ENCODE results near the gene LCN10. TPM values are rescaled to one million over a fixed set of nuclear protein-coding genes. Genes with fewer than 3 reads are reported as not detected.
"Not testable (repeated sequence)": the region's sequence is repeated elsewhere in the genome, so short reads cannot be mapped to it uniquely, and the experiment has no call there.

The LCN10 gene
- total RNA-seq, 4 donors from 2014 or later = 3.5 to 10.2 (median 5.0) TPM

DNA sequence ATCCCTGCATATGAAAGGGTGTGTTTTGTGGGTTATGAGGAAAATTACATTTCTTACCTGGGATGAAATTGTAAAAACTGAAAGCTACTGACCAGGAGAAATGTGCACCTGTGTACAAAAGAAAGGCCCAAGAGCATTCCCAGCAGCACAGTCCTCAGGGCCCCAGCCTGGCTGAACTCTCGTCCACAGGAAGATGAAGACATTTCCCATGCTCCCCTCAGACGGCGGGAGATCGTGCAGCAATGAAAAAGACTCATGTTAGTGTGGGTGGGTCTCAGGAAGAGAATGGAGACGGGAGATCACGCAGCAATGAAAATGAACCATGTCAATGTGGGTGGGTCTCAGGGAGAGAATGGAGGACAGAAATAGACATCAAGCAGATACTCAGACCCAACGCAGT is 34.2 kb upstream of the LCN10 start:
- TF ChIP-seq, protein P1, sequence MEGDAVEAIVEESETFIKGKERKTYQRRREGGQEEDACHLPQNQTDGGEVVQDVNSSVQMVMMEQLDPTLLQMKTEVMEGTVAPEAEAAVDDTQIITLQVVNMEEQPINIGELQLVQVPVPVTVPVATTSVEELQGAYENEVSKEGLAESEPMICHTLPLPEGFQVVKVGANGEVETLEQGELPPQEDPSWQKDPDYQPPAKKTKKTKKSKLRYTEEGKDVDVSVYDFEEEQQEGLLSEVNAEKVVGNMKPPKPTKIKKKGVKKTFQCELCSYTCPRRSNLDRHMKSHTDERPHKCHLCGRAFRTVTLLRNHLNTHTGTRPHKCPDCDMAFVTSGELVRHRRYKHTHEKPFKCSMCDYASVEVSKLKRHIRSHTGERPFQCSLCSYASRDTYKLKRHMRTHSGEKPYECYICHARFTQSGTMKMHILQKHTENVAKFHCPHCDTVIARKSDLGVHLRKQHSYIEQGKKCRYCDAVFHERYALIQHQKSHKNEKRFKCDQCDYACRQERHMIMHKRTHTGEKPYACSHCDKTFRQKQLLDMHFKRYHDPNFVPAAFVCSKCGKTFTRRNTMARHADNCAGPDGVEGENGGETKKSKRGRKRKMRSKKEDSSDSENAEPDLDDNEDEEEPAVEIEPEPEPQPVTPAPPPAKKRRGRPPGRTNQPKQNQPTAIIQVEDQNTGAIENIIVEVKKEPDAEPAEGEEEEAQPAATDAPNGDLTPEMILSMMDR (IDR thresholded peaks at IDR 0.05) = no peak
- ATAC-seq (ENCODE audit: low FRiP score) (no peak), DNase-seq (ENCODE audit: low spot score) (no peak)

DNA sequence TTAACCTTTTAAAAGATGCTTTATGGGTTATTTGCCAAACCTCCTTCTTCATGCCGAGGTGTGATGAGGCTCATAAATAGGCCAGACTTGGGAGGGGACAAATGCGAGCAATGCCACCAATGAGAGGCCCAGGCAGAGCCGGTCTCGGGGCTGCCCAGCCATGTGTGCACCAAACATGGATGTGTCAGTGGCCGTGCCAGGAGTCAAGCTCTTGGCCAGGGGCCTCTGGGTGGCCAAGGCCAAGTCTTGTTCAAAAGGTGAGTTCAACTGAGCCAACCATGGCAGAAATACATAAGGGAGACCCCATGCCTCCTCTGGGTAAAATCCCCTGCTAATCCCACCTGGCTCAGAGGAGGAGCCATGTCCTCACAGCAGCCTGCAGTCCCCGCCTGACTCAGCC is 32.5 kb upstream of the LCN10 start:
- TF ChIP-seq, protein P1 (IDR thresholded peaks at IDR 0.05) = no peak
- ATAC-seq (ENCODE audit: low FRiP score) = no peak
- DNase-seq (ENCODE audit: low spot score) = no peak

DNA sequence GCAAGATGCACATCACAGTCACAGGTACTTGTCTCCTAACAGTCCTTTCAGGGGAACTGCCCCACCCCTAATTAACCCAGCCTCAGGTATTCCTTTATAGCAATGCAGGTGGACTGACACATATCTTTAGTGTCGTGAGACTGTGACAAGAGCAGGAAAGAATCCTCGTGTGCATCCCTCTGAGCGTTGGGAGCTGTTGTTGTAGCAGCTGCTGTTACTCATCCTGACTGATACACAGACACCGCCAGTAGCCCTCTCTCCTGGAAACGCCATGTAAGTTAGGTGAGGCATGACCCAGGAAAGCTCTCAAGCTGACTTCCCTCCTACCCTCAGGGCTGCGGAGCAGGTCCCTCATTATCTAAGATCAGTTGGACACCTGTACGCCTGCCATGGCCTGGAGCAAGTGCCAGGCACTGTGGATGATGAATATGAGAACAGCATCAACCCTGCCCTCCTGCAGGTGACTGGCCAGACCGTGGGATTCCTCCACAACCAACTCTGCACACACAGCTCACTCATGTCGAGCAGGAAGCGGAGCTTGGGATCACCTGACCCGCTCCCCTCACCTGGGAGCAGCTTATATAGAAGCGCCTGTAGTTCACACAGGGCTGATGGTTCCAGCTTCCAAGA is 31.8 kb upstream of the LCN10 start:
- ATAC-seq (ENCODE audit: low FRiP score) (no peak), DNase-seq (ENCODE audit: low spot score) (no peak)
- TF ChIP-seq, protein P1 (IDR thresholded peaks at IDR 0.05) = no peak

DNA sequence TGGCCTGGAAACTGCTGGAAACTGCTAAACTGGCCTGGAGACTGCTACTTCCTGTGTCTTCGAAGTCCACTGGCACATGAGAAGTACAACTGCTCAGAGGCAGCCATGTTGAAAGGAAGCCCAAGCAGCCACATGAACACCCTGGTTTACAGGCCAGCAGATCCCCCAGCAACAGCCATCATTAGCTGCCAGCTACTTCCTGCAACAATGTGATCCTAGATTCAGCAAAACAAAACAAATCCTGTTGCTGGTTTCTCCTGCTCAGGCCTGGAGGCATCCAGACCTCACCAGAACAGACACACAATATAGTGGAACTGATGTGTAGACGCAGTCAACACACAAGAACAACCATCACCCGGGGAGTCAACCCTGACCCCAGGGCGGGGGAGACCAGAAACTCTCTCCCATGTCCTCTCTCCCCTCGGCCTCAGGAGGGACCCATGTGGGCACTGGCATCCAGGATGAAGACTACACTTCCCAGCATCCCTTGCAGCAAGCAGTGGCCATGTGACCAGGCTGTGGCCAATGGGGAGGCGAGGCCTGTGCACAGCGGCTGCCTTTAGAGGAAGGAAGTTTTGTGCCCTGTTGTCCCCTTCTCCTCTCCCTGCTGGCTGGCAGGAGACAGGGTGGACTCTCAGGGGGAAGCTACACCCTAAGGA is 30.8 kb upstream of the LCN10 start:
- TF ChIP-seq, protein P1 (IDR thresholded peaks at IDR 0.05) = no peak
- DNase-seq (ENCODE audit: low spot score) (no peak), ATAC-seq (ENCODE audit: low FRiP score) (no peak)

DNA sequence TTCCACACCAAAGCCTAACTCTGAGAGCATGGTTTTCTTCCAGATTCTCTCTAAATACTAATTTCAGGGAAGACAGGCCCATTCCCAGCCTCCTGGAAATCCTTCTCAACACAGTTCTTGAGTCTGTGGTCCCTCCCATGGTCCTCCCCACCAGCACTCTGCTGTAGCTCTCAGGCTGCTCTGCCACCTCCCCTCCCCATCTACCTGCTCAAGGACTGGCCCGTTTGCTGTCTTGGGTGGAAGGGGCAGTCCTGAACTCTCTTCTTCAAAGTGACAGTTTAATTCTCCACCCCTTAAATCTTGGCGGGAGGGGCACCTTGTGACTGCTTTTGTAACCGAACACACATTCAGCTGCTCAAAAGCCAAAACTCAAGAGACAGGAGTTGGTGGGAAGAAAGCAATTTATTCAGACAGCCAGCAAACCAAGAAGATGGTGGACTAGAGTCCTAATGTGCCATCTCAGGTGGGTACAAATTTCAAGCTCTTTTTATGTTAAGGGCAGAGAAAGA is 29.2 kb upstream of the LCN10 start:
- DNase-seq (ENCODE audit: low spot score) = no peak

DNA sequence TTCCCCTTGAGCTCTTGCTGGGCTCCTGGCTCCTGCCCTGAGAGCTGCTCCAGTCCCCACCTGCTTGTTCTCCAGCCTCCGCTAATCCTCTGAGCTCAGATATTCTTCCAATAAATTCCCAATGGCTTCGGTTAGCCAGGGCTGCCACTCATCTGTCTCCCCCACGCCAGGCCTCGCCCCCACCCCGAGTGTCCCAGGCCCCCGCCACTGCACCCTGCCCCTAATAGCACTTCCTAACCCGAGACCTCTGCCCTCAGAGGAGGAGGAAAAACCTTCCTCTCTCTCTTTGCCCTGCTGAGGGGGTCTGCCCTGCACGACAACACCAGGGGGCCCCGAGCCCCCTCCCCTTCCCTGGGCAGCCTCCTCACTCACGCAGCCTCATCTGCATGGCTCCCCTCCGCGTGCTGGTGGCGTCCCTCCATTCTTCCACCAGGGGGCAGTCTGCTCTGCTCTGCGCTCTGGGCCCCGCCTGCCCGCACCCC is 27.0 kb upstream of the LCN10 start:
- TF ChIP-seq, protein P1 (IDR thresholded peaks at IDR 0.05) = no peak
- DNase-seq (ENCODE audit: low spot score) (no peak), ATAC-seq (ENCODE audit: low FRiP score) (no peak)

More for the DNA sequence above, 29.2 kb upstream of the LCN10 start:
- TF ChIP-seq, protein P1 (IDR thresholded peaks at IDR 0.05) = no peak
- ATAC-seq (ENCODE audit: low FRiP score) = no peak

DNA sequence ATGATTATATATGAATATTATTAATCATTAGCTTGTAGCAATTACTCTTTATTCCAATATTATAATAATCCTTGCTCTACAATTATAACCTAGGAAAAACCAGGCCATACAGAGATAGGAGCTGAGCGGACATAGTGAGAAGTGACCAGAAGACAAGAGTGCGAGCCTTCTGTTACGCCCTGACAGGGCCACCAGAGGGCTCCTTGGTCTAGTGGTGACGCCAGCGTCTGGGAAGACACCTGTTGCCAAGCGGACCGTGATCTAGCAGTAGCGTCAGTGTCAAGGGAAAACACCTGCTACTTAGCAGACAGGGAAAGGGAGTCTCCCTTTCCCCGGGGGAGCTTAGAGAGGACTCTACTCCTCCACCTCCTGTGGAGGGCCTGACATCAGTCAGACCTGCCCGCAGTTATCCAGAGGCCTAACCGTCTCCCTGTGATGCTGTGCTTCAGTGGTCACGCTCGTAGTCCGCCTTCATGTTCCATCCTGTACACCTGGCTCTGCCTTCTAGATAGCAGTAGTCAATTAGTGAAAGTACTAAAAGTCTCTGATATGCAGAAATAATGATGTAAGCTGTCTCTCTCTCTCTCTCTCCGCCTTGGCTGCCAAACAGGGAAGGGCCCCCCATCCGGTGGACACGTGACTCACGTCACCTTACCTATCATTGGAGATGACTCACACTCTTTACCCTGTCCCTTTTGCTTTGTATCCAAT is 23.8 kb upstream of the LCN10 start:
- not testable (repeated sequence) for DNase-seq (ENCODE audit: low spot score); ATAC-seq (ENCODE audit: low FRiP score)

DNA sequence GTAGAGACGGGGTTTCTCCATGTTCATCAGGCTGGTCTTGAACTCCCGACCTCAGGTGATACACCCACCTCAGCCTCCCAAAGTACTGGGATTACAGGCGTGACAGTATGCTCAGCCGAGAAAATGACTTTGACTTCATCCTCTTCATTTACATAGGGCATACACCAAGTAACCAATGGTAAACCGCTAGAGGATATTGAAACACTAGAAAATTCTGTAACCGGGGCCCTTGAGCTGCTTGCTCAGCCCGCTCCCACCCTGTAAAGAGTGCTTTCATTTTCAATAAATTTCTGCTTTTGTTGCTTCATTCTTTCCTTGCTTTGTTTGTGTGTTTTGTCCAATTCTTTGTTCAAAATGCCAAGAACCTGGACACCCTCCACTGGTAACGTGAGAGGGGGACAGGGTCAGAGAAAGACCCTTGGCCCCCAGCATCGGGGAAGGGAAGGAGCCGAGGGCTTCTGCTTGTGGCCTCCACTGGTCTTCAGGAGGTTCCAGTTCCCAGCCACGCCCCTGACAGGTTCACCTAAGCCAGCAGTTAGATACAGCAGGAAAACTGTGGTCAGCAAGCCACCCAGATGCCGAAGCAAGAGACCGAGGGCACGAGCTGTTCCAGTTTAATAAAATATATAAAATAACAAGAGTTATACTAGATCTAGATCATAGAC is 23.1 kb upstream of the LCN10 start:
- ATAC-seq (ENCODE audit: low FRiP score); DNase-seq (ENCODE audit: low spot score): not testable (repeated sequence)

Data from omental fat pad (tissue), 4 donors.